ENCODE results near the gene ADAP2.

- TF ChIP-seq, protein P1, sequence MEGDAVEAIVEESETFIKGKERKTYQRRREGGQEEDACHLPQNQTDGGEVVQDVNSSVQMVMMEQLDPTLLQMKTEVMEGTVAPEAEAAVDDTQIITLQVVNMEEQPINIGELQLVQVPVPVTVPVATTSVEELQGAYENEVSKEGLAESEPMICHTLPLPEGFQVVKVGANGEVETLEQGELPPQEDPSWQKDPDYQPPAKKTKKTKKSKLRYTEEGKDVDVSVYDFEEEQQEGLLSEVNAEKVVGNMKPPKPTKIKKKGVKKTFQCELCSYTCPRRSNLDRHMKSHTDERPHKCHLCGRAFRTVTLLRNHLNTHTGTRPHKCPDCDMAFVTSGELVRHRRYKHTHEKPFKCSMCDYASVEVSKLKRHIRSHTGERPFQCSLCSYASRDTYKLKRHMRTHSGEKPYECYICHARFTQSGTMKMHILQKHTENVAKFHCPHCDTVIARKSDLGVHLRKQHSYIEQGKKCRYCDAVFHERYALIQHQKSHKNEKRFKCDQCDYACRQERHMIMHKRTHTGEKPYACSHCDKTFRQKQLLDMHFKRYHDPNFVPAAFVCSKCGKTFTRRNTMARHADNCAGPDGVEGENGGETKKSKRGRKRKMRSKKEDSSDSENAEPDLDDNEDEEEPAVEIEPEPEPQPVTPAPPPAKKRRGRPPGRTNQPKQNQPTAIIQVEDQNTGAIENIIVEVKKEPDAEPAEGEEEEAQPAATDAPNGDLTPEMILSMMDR (conservative IDR thresholded peaks at IDR 0.05): no peak
- TF ChIP-seq EZH2 (IDR thresholded peaks at IDR 0.05; ENCODE audit: low read depth): no peak
Observed at GRCh38 chr17:30981531-30982519, 60.1 kb downstream of the ADAP2 start.

Data from PC-9 (cell line).